Fibroblast of lung (primary cell): ENCODE results near the gene LBHD2. TPM values are rescaled to one million over a fixed set of nuclear protein-coding genes. Genes with fewer than 3 reads are reported as not detected.
"Not testable (repeated sequence)": the region's sequence is repeated elsewhere in the genome, so short reads cannot be mapped to it uniquely, and the experiment has no call there.

Experiments used
- DNase-seq, 2 donors: peaks; one replicate each; pipeline versions ENCODE4 v3.0.0 to v3.0.0-alpha.2; 2010; ENCODE audit warnings: low read depth in 2 of 2
- H2AFZ ChIP-seq: 2 replicates; pipeline ENCODE4 v1.5.1; 2012; ENCODE audit warnings: low read length, control low read depth, inconsistent platforms
- H3K27ac ChIP-seq: 2 replicates; pipeline ENCODE4 v1.5.1; 2011; ENCODE audit warnings: low read length, control low read depth; ENCODE audit not compliant: insufficient read depth
- H3K27me3 ChIP-seq: 2 replicates; pipeline ENCODE4 v1.5.1; 2011; ENCODE audit warnings: mild to moderate bottlenecking, low read length; ENCODE audit not compliant: control insufficient read depth, insufficient read depth
- H3K36me3 ChIP-seq: 2 replicates; pipeline ENCODE4 v1.5.1; 2011; ENCODE audit warnings: low read length; ENCODE audit not compliant: control insufficient read depth, insufficient read depth
- H3K4me1 ChIP-seq: 2 replicates; pipeline ENCODE4 v1.5.1; 2011; ENCODE audit warnings: low read length; ENCODE audit not compliant: control insufficient read depth, insufficient read depth; ENCODE audit errors: extremely low read depth
- H3K4me2 ChIP-seq: 2 replicates; pipeline ENCODE4 v1.5.1; 2011; ENCODE audit warnings: low read length, control low read depth; ENCODE audit not compliant: insufficient read depth; ENCODE audit errors: extremely low read depth
- H3K4me3 ChIP-seq, 4 experiments: fragments of 200-600 bp in 1 of 4; sonication (generic) in 1 of 4; replicated peaks in 1 of 4; 2 replicates each; pipeline ENCODE4 v1.5.1; 2011 to 2016; ENCODE audit warnings: low read length in 4 of 4, low read depth in 3 of 4, mild to moderate bottlenecking in 3 of 4, control low read depth in 2 of 4, inconsistent platforms in 1 of 4, mixed read lengths in 1 of 4; ENCODE audit not compliant: insufficient read depth in 1 of 4; ENCODE audit errors: control extremely low read depth in 1 of 4
- H3K79me2 ChIP-seq: 2 replicates; pipeline ENCODE4 v1.5.1; 2012; ENCODE audit warnings: mild to moderate bottlenecking, low read length, inconsistent platforms; ENCODE audit not compliant: control insufficient read depth, insufficient read depth
- H3K9ac ChIP-seq: 2 replicates; pipeline ENCODE4 v1.5.1; 2011; ENCODE audit warnings: mild to moderate bottlenecking, low read length, control low read depth; ENCODE audit not compliant: insufficient read depth
- H3K9me3 ChIP-seq: 2 replicates; pipeline ENCODE4 v1.5.1; 2012; ENCODE audit warnings: low read depth, low read length; ENCODE audit not compliant: control insufficient read depth, insufficient read depth
- H4K20me1 ChIP-seq: 2 replicates; pipeline ENCODE4 v1.5.1; 2011; ENCODE audit warnings: low read length; ENCODE audit not compliant: control insufficient read depth, insufficient read depth; ENCODE audit errors: extremely low read depth
- CTCF ChIP-seq, 2 donors: IDR thresholded peaks in 1 of 2; conservative IDR thresholded peaks in 1 of 2; 1 replicate in 1 of 2; 2 replicates in 1 of 2; pipeline ENCODE4 v1.5.1; 2011 to 2012; ENCODE audit warnings: low read length in 2 of 2, control low read depth in 1 of 2, inconsistent platforms in 1 of 2, low read depth in 1 of 2, mild to moderate bottlenecking in 1 of 2
- EZH2 ChIP-seq: IDR thresholded peaks from 2 replicates; pipeline ENCODE4 v1.5.1; 2012; ENCODE audit warnings: low read length, control low read depth, mild to moderate bottlenecking; ENCODE audit errors: missing control alignments
- polyA plus RNA-seq, 2 donors: library from polyadenylated mRNA; depleted of rRNA in 1 of 2; stranded (reverse) in 1 of 2; unstranded in 1 of 2; fragments of >200 nt; gene quantifications; 2 replicates each; pipeline ENCODE4 v1.2.1, GENCODE V29; 2011 to 2012; ENCODE audit warnings: missing spikeins in 1 of 2
- total RNA-seq: library from RNA; depleted of rRNA; stranded (reverse); fragments of >200 nt; gene quantifications from 2 replicates; pipeline ENCODE4 v1.2.1, GENCODE V29; 2014

Gene LBHD2
- total and polyA plus RNA-seq, 2 donors (not counting 1 experiment from before 2014, with no cell fraction given), result not detected

DNA sequence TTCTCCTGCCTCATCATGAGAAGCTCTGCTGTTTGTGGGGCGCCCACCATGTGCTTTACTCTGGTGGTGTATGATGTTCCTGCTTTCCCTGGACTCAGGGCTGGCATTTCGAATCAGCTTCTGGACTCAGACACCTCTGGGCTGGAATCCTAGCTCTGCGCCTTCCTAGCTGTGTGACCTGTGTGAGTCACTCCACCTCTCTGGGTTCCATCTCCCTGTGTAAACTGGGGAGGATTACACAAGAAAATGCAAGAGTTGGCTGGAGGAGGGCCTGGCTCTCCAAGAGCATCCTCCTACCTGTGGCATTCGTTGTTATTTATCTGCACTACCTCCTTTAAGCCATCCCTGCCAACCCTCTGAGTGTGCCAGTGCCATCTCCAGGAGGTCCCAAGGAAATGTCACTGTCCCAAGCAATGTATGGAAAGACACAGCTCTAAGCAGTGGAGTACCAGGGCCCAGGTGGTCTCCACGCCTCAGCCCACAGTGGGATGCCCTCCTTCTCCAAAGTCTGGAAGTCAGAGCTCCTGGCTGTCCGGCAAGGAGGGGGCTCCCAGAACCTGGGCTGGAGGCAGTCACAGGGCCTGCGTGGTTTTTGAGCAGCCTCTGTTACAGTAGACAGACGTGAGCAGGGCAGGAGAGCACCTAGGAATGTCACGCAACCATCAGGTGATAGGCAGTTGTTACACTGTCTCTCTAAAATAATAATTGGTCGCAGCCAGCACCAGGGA is 32.0 kb downstream of the LBHD2 start:
- Histone ChIP-seq H3K9me3 (no peaks in the 10 kb centered on the region), H3K79me2 (no peaks in the 10 kb centered on the region), H3K27me3 (no peaks in the 10 kb centered on the region), H3K4me1 (peaks cover 16% of the 10 kb centered on the region), H3K4me2 (no peak overlapping the region), H4K20me1 (no peaks in the 10 kb centered on the region), H3K9ac (no peak overlapping the region), H3K27ac (no peak overlapping the region), H2AFZ (no peak overlapping the region), H3K4me3 (no peak overlapping the region), H3K36me3 (no peaks in the 10 kb centered on the region)
- TF ChIP-seq CTCF (conservative IDR thresholded peaks at IDR 0.05 in 1 of 2, IDR thresholded peaks at IDR 0.05 in 1 of 2; ENCODE audit: low read depth in 1 of 2, low read length in 2 of 2) (no peak), EZH2 (no peak)
- DNase-seq, result peak; percentile 37 to 46

- Histone ChIP-seq H3K4me2 (no peak overlapping the region), H3K79me2 (no peaks in the 10 kb centered on the region), H3K27me3 (no peaks in the 10 kb centered on the region), H3K9ac (no peak overlapping the region), H2AFZ (no peak overlapping the region), H3K36me3 (no peaks in the 10 kb centered on the region), H4K20me1 (no peaks in the 10 kb centered on the region), H3K4me1 (peaks cover 15% of the 10 kb centered on the region), H3K4me3 (no peak overlapping the region), H3K9me3 (no peaks in the 10 kb centered on the region), H3K27ac (no peak overlapping the region)
- TF ChIP-seq EZH2 (no peak), CTCF (conservative IDR thresholded peaks at IDR 0.05 in 1 of 2, IDR thresholded peaks at IDR 0.05 in 1 of 2; ENCODE audit: low read depth in 1 of 2, low read length in 2 of 2) (no peak)
- DNase-seq, result no peak
Observed at GRCh38 chr14:103116636-103117035, 32.6 kb downstream of the LBHD2 start.

DNA sequence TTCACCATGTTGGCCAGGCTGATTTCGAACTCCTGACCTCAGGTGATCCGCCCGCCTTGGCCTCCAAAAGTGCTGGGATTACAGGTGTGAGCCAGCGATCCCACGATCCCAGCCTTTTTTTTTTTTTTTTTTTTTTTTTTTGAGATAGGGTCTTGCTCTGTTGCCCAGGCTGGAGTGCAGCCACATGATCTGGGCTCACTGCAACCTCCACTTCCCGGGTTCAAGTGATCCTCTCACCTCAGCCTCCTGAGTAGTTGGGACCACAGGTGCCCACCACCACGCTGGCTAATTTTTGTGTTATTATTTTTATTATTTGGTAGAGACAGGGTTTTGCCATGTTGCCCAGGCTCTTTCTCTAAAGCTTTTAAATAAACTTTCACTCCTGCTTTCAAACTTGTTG is 33.5 kb downstream of the LBHD2 start:
- not testable (repeated sequence) for DNase-seq, H3K4me2 ChIP-seq, H3K27me3 ChIP-seq, H3K9me3 ChIP-seq, H3K9ac ChIP-seq, H3K27ac ChIP-seq, H2AFZ ChIP-seq, H4K20me1 ChIP-seq, H3K79me2 ChIP-seq, H3K4me3 ChIP-seq, H3K36me3 ChIP-seq
- peaks cover 18% of the 10 kb centered on the region for H3K4me1 ChIP-seq
